GM21825 (cell line): ENCODE measurements around the gene GNB5.
"Not testable (repeated sequence)": the region's sequence is repeated elsewhere in the genome, so short reads cannot be mapped to it uniquely, and the experiment has no call there.

Source experiments
- ATAC-seq: cut with Tn5 transposase; IDR thresholded peaks from one replicate; pipeline ENCODE4 v1.9.1; 2021; ENCODE audit warnings: mild to moderate bottlenecking, moderate library complexity; ENCODE audit not compliant: unreplicated experiment

Gene GNB5

GRCh38 chr15:52097180-52097579 is 94.0 kb downstream of the GNB5 start:
- no peak for ATAC-seq

GRCh38 chr15:52096536-52096935 is 94.7 kb downstream of the GNB5 start:
- not testable (repeated sequence) for ATAC-seq

- no peak for ATAC-seq
Observed at GRCh38 chr15:52095597-52096262, 95.5 kb downstream of the GNB5 start.

GRCh38 chr15:52094811-52095584 is 96.2 kb downstream of the GNB5 start:
- ATAC-seq: no peak

- ATAC-seq: no peak
Observed at GRCh38 chr15:52093539-52094510, 97.4 kb downstream of the GNB5 start.

- ATAC-seq: no peak
Observed at GRCh38 chr15:52093167-52093538, 98.0 kb downstream of the GNB5 start.

- ATAC-seq: no peak
Observed at GRCh38 chr15:52090193-52090592, 101.0 kb downstream of the GNB5 start.

GRCh38 chr15:52086011-52086786 is 105.0 kb downstream of the GNB5 start:
- no peak for ATAC-seq

- no peak for ATAC-seq
Observed at GRCh38 chr15:52085299-52085698, 105.9 kb downstream of the GNB5 start.

GRCh38 chr15:52083603-52084002 is 107.6 kb downstream of the GNB5 start:
- no peak for ATAC-seq

GRCh38 chr15:52083037-52083359 is 108.2 kb downstream of the GNB5 start:
- ATAC-seq: not testable (repeated sequence)

GRCh38 chr15:52082197-52083036 is 108.8 kb downstream of the GNB5 start:
- peak; percentile 70 for ATAC-seq

GRCh38 chr15:52080706-52081392 is 110.3 kb downstream of the GNB5 start:
- ATAC-seq: no peak

- ATAC-seq: no peak
Observed at GRCh38 chr15:52080031-52080430, 111.2 kb downstream of the GNB5 start.

GRCh38 chr15:52078876-52079700 is 112.1 kb downstream of the GNB5 start:
- no peak for ATAC-seq

- no peak for ATAC-seq
Observed at GRCh38 chr15:52078197-52078875, 112.9 kb downstream of the GNB5 start.

GRCh38 chr15:52076889-52077781 is 114.1 kb downstream of the GNB5 start:
- peak; percentile 52 for ATAC-seq
